ENCODE data around the gene SS18L1.

SS18L1 gene

GRCh38 chr20:62195736-62196135, 52.2 kb downstream of the SS18L1 start:
- no peak for DNase-seq (ENCODE audit: low read depth)

GRCh38 chr20:62196286-62196685, 52.7 kb downstream of the SS18L1 start:
- no peak for DNase-seq (ENCODE audit: low read depth)

DNA sequence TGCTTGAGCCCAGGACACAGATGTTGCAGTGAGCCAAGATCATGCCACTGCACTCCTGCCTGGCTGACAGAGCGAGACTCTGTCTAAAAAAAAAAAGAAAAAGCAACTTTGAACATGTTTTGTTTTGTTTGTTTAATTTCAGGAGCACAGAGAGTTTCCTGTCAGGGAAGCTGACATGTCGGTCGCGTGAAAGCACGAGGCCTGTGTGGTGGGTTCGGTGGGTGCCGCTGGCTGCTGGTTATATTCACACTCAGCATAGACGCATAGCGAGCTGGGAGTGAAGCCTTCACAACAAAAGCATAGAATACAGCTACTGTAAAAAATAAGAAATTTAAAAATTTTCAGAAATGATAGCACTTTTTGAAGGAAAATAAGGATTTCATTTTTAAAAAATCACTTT, 53.7 kb downstream of the SS18L1 start:
- DNase-seq (ENCODE audit: low read depth): no peak

DNA sequence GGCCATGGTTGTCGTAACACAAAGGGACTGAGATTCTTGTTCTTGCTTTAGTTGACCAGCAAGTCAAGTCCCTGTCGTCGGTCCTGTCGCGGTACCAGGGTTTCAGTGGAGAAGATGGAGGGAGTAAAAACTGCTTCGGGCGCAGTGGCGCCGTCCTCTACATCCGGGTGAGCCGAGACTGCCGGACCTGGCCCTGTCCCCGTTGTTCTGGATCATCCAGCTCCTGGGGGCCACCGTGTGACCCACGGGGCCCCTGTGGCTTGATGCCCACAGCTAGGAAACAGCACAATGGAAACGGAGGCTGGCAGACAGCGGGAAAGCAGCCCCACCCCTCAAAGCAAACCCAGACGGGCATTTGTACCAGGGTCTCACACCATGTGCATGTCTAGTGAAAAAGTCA, 54.2 kb downstream of the SS18L1 start:
- DNase-seq (ENCODE audit: low read depth): no peak

DNA sequence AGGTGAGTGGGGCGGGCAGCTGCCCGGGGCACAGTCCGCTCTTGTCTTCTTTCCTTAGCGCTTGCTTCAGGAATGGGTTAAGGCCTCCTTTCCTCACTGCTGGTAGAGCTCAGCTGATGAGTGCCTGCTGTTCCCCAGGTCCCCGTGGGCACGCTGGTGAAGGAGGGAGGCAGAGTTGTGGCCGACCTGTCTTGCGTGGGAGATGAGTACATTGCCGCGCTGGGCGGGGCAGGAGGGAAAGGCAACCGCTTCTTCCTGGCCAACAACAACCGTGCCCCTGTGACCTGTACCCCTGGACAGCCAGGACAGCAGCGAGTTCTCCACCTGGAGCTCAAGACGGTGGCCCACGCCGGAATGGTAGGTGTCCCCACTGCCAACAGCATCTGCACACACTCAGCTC, 54.9 kb downstream of the SS18L1 start:
- no peak for DNase-seq (ENCODE audit: low read depth)

- DNase-seq (ENCODE audit: low read depth): no peak
These were observed 55.4 kb downstream of the SS18L1 start for GRCh38 chr20:62198931-62199330.

- DNase-seq (ENCODE audit: low read depth): no peak
These were observed 57.1 kb downstream of the SS18L1 start for GRCh38 chr20:62200491-62201172.

DNA sequence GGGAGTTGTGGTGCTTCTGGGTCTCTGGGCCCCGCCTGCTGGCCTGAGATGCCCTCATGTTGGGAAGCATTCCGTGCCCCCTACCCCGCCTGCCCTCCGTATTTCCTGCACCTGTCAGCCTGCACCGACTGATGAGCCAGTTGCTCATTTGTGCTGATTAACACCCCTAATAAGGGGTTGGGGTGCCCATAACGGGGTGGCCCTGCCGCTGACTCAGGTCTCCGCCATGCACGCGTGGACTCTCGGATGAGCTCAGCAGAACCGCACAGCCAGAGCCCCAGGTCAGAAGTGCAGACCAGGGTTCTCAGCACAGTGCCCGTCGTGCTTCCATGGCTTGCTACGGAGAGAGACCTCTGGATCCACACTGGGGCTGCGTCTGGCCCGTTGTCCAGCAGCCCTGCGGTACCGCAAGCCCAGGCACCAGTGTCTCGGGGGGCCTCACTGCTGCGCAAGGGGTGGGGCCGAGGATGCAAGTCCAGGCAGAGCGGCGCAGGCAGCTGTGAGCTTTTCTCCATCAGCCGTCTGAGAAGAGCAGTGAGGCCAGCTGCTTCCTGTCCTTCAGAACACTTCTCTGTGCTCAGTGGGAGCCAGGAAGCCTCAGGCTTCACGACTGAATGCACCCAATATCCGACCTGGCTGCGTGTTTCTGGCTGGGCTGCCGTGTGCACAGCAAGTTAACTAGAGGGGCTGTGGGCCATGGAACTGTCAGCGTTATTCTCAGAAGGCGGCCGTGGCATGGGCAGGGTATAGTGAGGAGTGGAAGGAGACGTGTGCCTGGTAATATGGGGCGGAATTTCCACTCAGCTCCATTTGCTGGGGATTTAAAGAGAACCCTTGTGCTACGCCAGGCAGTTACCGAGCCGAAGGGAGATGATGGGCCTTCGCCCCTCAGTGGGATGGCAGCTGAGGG, 57.9 kb downstream of the SS18L1 start:
- no peak for DNase-seq (ENCODE audit: low read depth)

DNA sequence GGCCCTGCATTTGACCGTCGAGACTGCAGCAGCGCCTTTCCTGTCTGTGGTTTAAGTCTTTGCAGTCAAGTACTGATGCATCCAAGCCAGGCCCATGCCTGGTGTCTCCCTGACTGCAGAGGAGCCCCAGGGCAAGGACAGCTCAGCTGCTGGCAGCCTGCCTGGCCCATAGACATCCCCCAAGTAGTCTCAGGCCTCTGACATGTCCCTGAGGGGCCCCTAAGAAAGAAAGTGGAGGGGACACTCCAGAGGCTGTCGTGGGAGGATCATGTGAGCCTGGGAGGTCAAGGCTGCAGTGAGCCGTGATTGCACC, 58.5 kb downstream of the SS18L1 start:
- no peak for DNase-seq (ENCODE audit: low read depth)

GRCh38 chr20:62202676-62203377, 59.3 kb downstream of the SS18L1 start:
- DNase-seq (ENCODE audit: low read depth): no peak

- no peak for DNase-seq (ENCODE audit: low read depth)
These were observed 59.9 kb downstream of the SS18L1 start for GRCh38 chr20:62203378-62204030.

GRCh38 chr20:62205618-62206387, 62.2 kb downstream of the SS18L1 start:
- no peak for DNase-seq (ENCODE audit: low read depth)

GRCh38 chr20:62206388-62206775, 62.8 kb downstream of the SS18L1 start:
- no peak for DNase-seq (ENCODE audit: low read depth)

DNA sequence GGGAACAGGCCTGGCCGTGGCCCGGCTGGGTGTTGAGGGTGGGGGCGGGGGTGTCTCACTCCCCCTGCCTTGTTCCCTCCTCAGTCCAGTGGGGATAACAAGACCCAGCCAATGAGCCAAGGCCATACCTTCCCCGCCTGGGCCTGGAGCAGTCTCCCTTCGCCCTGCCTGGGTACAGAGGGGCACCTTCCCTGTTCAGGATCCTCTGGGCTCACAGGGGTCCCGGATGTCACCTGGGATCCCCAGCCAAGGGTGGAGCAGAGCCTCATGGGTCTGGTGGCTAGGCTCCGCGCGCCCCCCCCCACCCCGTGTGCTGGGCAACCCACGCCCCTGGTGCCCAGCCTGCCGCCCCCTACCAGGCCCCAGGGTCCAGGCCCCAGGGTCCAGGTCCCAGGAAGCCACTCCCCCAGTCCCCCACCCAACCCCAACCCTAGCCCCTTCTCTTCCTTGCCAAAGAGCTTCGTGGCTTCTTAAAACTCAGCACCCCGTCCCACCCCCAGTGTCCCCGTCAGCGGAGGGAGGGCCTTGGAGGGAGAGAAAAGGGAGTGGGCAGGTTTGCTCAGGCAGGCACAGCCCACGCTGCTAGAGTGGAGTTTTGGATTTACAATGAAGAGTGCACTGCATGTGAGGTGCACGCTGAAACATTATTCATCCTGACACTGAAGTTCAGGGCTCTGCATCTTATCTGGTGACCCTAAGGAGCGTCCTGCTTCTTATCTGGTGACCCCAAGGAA, 64.7 kb downstream of the SS18L1 start:
- DNase-seq (ENCODE audit: low read depth): no peak

DNA sequence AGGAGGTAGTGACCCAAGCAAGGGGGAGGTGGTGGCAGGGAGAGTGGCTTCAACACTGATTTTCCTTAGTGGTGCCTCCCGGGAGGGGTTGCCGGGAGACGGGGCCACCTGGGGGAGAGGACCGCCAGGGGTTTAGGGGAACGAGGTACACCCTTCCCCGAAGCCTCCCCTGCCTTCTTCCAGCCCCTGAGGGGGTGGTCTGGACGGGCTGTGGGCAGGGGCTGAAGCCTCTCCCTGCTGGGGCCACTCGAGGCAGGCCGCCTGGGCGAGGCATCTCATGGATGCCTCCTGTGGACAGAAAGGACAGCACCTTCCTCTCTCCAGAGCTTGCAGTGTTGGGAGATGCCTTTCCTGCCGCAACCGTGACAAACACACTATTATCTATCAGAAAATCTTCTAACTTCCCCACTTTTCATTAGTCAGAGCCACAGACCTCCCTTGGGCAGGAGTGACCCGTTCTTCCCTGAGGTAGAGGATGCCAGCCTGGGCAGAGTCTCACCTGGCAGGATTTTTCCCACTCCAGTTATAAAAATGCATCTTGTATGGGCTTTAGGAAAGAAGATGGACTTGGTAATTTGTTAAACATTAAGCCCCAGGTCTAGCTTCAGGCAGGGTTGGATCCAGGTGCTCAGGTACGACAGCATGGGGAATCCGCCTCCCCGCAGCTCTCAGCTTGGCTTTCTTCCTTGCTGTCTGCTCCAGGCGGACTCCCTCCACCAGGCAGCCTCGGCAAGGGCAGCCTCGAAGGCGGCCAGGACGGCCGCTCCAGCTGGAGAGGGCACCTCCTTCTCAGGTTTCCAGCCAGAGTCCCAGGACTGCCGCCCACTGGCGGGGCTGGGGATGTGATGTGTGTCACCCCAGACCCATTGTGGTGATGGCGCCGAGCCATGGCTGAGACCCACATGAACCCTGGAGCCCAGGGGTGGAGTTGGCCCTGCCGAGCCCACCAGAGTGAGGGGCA, 65.5 kb downstream of the SS18L1 start:
- no peak for DNase-seq (ENCODE audit: low read depth)

DNA sequence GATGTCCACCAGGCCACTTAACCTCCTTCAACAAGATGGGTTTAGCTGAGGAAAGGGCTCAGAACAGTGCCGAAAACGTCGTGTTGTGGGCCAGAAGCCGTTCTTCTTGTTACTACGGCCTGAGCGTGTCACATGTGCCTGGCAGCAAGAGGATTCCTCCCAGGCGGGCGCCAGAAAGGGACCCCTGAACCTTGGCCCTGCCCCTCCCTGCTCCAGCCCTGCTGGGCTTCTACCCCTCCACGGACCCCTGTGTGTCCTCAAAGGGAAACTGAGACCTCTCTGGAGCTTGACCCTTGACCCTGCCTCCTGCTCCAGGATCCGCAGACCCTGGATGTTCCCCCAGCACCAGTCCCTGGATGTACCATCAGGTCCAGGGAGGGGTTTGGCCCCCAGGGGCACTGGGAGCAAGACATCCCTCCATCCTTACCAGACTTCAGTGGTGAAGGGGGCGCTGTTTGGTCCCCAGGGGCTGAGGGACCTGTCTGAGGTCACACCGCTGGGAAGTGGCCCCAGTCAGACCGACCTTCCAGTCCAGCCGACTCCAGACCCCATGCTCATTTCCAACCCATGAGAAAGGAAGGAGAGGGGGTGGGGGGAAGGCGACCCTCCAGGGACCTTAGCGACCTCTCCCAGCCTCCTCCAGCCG, 66.4 kb downstream of the SS18L1 start:
- DNase-seq (ENCODE audit: low read depth): no peak

DNA sequence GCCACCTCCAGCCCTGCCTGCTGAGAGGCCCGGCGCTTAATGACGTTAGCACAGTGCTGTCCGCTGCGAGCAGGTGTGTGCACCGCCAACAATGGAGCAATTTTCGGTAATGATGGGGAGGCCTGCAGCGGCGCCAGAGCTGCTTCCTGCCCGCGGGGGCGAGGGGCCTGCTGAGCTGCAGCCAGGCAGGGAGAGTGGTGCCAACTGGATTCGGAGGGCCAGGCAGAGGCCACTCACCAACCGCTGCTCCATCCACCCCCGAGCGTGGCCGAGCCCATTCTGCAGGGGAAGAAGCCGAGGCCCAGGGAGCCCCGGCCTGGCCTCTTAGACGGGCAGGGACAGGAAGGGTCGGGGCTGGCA, 66.9 kb downstream of the SS18L1 start:
- no peak for DNase-seq (ENCODE audit: low read depth)

- no peak for DNase-seq (ENCODE audit: low read depth)
These were observed 67.6 kb downstream of the SS18L1 start for GRCh38 chr20:62211216-62211615.

DNA sequence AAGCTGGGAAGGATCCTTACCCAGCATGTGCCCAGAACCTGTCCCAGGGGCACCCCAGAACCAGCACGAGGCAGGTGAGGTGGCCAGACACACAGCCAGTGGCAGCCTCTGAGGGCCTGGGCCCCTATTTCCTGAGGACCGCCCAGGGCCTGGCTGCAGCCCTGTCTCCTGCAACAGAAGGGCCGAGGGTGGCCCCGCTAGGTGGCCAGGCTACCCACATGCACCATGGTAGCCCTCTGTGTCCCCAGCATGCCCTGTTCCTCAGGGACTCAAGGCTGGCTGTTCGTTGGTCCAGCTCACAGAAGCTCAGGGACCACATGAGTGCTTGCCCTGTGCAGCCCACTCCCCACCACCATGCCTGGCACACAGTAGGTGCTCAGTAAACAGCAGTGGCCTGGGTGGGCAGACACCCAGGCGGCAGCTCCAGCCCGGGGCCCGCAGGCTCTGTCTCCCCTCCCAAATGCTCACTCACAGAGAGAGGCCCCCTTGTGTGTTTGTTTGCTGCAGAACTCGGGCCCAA, 68.3 kb downstream of the SS18L1 start:
- DNase-seq (ENCODE audit: low read depth): no peak
